Immature natural killer cell (primary cell): ENCODE results near the gene VILL. TPM values are rescaled to one million over a fixed set of nuclear protein-coding genes. Genes with fewer than 3 reads are reported as not detected.
"Not testable (repeated sequence)": the region's sequence is repeated elsewhere in the genome, so short reads cannot be mapped to it uniquely, and the experiment has no call there.

Source experiments
- DNase-seq, 3 donors: peaks; one replicate each; pipeline ENCODE4 v3.0.0; 2022; ENCODE audit warnings: mixed read lengths in 1 of 3
- H3K27ac Mint-ChIP-seq, 6 donors: one replicate each; pipeline ENCODE4 v1.8.0; 2020; ENCODE audit warnings: mixed read lengths in 6 of 6, mild to moderate bottlenecking in 5 of 6, inconsistent platforms in 4 of 6, moderate library complexity in 3 of 6
- H3K27me3 Mint-ChIP-seq, 3 donors: one replicate each; pipeline ENCODE4 v1.8.0; 2020 to 2021; ENCODE audit warnings: low read depth in 3 of 3, mild to moderate bottlenecking in 3 of 3, mixed read lengths in 3 of 3, moderate library complexity in 3 of 3, inconsistent platforms in 1 of 3
- H3K36me3 Mint-ChIP-seq, 3 donors: one replicate each; pipeline ENCODE4 v1.8.0; 2020; ENCODE audit warnings: mixed read lengths in 3 of 3, inconsistent platforms in 2 of 3, mild to moderate bottlenecking in 2 of 3
- H3K4me1 Mint-ChIP-seq, 2 donors: one replicate each; pipeline ENCODE4 v1.8.0; 2020; ENCODE audit warnings: inconsistent platforms in 2 of 2, mild to moderate bottlenecking in 2 of 2, mixed read lengths in 2 of 2, moderate library complexity in 1 of 2
- H3K4me3 Mint-ChIP-seq, 5 donors: one replicate each; pipeline ENCODE4 v1.8.0; 2020; ENCODE audit warnings: mild to moderate bottlenecking in 5 of 5, mixed read lengths in 5 of 5, inconsistent platforms in 3 of 5, moderate library complexity in 3 of 5
- H3K9me3 Mint-ChIP-seq, 6 donors: one replicate each; pipeline ENCODE4 v1.8.0; 2020; ENCODE audit warnings: mild to moderate bottlenecking in 6 of 6, mixed read lengths in 6 of 6, inconsistent platforms in 4 of 6, moderate library complexity in 3 of 6
- polyA plus RNA-seq, 3 donors: library from polyadenylated mRNA; unstranded; fragments of 300-500 nt; fragmentation: Illumina TruSeq; gene quantifications; one replicate each; pipeline ENCODE4 v1.2.3, GENCODE V29; 2021

VILL gene
- polyA plus RNA-seq, 3 donors from 2014 or later, result 12.9 to 15.7 (median 14.6) TPM

DNA sequence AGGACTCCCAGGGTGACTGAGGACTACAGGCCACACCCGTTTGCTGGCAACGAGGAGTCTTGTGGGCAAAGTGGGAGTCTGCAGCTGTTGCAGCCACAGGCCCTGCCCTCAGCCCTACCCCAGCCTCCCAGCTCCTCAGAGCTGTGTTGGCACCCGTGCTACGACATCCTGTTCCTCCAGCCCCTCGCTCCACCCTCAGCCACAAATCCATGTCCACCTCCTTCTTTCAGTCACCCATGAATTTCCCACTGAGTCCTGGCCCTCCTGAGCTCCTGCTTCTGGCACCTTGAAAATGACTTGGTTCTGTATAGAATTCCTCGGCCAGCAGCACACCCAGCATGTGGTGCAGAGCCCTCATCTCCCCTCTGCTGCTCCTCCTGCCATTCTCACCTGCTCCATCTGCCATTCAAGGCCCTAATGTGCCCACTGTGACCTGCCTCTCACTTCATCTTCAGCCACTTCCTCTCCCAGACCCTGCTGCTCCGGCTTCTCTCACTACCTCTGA is 20.9 kb upstream of the VILL start:
- no peak overlapping the region for H3K4me3 Mint-ChIP-seq
- H3K36me3 Mint-ChIP-seq, result no peaks in the 10 kb centered on the region
- no peaks in the 10 kb centered on the region for H3K9me3 Mint-ChIP-seq
- no peak for DNase-seq
- peaks cover 0 to under 1% of the 10 kb centered on the region in 2 donors for H3K4me1 Mint-ChIP-seq
- no peak overlapping the region for H3K27ac Mint-ChIP-seq
- H3K27me3 Mint-ChIP-seq, result peaks cover 0 to 8% (median 2%) of the 10 kb centered on the region in 3 donors

DNA sequence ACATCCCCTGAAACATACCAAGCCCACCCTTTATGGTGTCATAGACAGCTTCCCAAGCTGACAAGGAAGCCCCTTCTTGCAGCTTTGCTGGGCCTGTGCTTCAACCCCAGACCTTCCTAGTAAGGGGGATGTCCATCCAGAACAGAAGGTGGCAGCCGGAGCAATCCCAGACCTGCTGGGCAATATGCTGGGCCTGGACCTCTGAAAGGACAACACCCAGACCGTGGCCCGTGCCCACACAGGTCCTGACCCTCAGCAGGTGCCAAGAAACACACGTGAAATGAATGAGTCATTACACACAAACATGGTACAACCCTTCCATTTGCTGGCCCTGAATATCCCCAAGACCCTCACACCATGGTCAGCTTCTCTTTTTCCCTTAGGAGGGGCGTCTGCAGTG is 19.8 kb upstream of the VILL start:
- no peak for DNase-seq
- Mint-ChIP-seq H3K4me1 (peaks cover 2 to 4% of the 10 kb centered on the region in 2 donors), H3K36me3 (no peaks in the 10 kb centered on the region), H3K27ac (no peak overlapping the region), H3K27me3 (peaks cover 0 to 8% (median 2%) of the 10 kb centered on the region in 3 donors), H3K9me3 (no peaks in the 10 kb centered on the region), H3K4me3 (no peak overlapping the region)

DNA sequence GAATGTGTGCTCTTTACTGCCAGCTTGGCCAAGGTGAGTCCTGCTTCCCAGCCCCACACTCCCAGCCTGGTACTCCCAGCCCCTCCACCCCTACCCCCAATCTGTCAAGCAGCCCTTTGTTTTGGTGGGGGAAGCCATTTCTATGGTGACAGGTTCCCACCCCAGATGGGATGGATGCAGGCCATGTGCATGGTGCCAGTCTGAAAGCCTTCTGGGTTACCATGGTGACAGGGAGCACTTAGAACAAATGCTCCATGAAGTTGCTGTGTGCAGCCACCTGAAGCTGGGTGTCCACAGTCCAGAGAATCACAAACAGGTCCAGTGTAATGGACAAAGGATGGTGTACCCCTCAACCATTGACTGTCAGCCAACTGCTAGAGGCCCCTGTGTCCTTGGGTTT is 19.1 kb upstream of the VILL start:
- H3K4me3 Mint-ChIP-seq, result no peak overlapping the region
- DNase-seq, result no peak
- H3K27ac Mint-ChIP-seq, result no peak overlapping the region
- H3K4me1 Mint-ChIP-seq, result peaks cover 2 to 4% of the 10 kb centered on the region in 2 donors
- no peaks in the 10 kb centered on the region for H3K36me3 Mint-ChIP-seq
- H3K9me3 Mint-ChIP-seq, result no peaks in the 10 kb centered on the region
- peaks cover 0 to 5% (median 2%) of the 10 kb centered on the region in 3 donors for H3K27me3 Mint-ChIP-seq

DNA sequence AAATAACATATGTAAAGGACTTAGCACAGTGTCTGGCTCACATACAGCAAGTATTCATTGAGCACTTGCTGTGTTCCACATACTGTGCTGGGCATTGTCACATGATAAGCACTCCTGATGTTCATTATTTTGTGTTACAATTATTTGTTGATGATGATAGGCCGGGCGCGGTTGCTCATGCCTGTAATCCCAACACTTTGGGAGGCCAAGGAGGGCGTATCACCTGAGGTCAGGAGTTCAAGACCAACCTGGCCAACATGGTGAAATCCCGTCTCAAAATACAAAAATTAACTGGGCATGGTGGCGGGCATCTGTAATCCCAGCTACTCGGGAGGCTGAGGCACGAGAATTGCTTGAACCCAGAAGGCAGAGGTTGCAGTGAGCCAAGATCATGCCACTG is 18.5 kb upstream of the VILL start:
- H3K27ac Mint-ChIP-seq, H3K9me3 Mint-ChIP-seq, DNase-seq, H3K36me3 Mint-ChIP-seq, H3K4me1 Mint-ChIP-seq, H3K27me3 Mint-ChIP-seq, H3K4me3 Mint-ChIP-seq: not testable (repeated sequence)

DNA sequence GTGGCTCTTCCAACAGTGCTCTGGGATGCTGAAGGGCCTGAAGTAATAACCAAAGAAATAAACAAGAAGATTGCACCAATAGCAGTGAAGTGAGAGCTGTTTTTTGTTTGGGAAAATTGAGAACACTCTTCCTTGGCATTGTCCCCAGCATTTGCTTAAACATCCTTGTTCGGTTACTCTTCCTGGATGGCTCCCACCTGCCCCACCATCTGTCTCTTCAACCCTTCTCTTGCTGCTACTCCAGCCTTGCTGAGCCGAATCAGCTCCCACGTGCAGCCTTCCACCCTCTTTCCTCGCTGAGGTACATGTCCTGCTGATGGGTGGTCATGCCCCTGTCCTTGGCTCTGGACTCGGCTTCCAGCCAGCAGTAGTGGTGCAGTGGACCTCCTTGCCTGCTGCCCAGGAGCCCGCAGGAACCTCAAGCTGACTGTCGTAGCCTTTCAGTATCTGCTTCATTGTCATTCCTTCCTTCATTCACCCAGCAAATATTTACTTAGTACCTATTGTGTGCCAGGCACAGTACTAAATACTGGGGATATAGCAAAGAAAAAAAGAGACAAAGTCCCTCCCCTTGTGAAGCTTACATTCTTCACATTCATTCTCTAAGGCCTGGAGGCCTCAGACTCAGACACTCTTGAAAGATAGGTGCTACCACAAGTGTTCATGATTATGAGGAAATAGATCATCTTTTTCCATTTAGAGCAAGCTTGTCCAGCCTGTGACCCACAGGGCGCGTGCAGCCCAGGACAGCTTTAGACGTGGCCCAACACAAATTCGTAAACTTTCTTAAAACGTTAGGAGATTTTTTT is 17.1 kb upstream of the VILL start:
- Mint-ChIP-seq H3K9me3 (no peaks in the 10 kb centered on the region), H3K4me3 (no peak overlapping the region), H3K27ac (peak overlapping the region in 1 of 6 donors; percentile 64), H3K4me1 (peaks cover 2 to 4% of the 10 kb centered on the region in 2 donors), H3K36me3 (no peaks in the 10 kb centered on the region), H3K27me3 (peaks cover 0 to 4% (median 2%) of the 10 kb centered on the region in 3 donors)
- DNase-seq, result no peak

DNA sequence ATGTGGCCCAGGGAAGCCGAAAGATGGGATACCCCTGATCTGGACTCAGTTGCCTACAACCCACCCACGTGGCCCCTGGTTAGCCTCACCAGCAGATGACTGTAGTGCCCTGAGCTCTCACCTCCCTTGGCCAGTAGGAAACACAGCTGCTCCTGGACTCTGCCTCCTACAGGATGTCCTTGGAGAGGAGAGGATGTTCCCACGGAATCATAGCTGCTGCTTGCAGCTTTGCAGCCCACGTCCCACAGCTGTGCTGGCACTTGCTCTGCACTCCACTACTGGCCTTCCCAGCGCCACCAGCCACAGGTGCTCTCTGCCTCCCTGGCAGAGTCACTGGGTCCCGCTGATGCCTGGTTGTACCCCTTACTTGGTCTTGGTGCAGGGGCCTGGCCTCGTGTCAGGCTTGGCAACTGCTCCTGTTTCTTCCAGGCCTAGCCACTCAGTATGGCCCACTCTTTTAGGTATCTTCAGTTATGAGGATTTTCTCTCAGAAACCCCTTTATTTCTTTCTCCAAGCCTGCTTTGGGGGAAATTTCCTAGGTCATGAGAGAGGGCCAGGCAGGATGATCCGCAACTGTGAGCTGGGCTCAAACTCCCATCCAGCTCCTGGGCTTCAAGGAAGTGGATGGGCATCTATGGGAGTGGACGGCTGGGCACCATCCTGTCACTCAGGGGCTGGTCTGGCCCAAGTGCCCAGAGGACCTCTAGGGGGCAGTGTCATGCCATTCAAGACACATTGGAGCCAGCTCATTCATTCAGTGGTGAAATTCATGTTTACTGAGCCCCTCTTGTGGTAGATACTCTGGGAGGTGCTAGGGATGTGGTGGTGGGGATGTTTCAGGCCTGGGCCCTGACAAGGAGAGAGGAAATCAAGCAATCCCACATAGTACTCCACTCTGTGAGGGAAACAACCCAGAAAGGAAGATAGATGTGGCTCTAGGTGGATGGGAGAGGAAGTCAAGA is 16.2 kb upstream of the VILL start:
- no peaks in the 10 kb centered on the region for H3K9me3 Mint-ChIP-seq
- H3K36me3 Mint-ChIP-seq, result no peaks in the 10 kb centered on the region
- peak overlapping the region in 2 of 6 donors; percentile 3 to 11 for H3K27ac Mint-ChIP-seq
- DNase-seq, result peak; percentile 63 to 74 (median 66)
- no peak overlapping the region for H3K4me3 Mint-ChIP-seq
- H3K27me3 Mint-ChIP-seq, result peaks cover 1 to 4% (median 2%) of the 10 kb centered on the region in 3 donors
- H3K4me1 Mint-ChIP-seq, result peaks cover 2 to 4% of the 10 kb centered on the region in 2 donors

DNA sequence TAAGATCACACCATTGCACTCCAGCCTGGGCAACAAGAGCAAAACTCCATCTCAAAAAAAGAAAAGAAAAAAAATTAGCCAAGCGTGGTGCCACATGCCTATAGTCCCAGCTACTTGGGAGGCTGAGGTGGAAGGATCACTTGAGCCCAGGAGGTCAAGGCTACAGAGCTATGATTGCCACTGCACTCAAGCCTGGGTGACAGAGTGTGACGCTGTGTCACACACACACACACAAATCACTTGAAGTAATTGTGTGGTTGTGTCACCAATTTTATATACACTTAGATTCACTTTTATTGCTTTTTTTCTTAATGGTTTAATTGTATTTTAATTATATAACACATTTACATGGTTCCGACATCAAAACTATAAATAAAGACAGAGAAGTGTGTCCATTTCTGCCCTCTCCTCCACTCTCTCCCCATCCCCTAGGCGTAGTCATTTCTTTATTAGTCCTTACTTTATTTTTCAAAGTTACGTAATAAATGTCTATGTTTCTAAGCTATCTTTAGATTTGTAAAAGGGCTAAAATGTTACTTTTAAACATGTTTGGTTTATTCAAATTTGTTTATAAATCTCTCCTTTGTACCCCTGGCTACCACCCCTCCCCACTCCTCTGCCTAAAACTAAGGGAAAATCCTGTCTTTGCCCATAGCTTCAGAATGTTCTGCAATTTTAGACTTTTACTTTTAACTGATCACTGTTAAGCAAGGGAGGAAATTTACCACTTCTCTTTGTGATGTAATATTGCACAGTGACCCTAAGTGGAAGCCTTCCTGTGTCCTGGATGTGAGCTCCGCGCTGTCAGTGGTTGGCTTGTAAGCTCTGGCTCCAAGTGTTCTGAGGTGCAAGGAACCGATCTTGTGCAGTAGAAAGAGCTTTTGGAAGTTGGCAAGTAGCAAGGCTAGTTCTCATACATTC is 10.8 kb upstream of the VILL start:
- H3K36me3 Mint-ChIP-seq, result no peaks in the 10 kb centered on the region
- H3K27me3 Mint-ChIP-seq, result peaks cover 0 to 1% (median 1%) of the 10 kb centered on the region in 3 donors
- H3K4me1 Mint-ChIP-seq, result peaks cover under 1 to 2% of the 10 kb centered on the region in 2 donors
- H3K9me3 Mint-ChIP-seq, result no peaks in the 10 kb centered on the region
- H3K4me3 Mint-ChIP-seq, result no peak overlapping the region
- DNase-seq, result no peak
- H3K27ac Mint-ChIP-seq, result no peak overlapping the region

DNA sequence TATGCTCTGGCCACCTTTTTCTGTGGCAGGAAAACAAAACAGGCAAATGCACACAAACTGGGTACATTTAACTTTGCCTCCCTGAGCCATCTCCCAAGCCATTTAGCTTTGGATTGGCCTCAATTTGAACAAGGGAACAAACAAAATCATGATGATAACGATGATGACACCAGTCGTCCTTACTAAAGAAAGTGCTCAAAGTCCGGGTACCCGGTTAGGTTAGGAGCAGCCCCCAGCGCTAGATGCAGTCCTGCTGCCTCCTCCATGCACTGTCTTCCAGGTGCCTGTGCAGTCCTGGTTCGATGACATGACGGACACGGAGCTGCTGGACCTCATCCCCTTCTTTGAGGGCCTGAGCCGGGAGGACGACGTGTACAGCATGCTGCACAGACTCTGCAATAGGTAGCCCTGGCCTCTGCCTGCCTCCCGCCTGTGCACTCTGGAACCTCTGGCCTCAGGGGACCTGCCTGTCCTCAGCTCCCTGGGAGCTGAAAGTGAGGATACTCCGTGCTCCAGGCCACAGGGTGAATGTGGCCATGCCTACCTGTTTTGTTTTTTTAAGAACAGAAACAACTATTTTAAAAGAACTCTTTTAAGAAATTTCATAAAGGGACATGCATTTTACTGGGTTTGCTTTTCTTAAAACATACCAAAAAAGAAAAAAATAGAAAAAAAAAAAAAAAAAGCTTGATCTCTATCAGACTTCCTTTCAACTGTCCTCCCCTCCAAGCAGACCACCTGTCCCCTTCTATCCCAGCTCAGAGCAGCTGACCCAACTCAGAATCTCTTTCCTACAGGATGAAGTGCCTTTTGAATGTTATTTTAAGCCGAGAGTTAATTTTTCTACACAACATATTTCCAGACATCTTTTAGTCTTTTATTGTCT is 9.9 kb upstream of the VILL start:
- Mint-ChIP-seq H3K36me3 (no peaks in the 10 kb centered on the region), H3K9me3 (no peaks in the 10 kb centered on the region), H3K4me3 (no peak overlapping the region), H3K27me3 (peaks cover 0 to 3% (median 1%) of the 10 kb centered on the region in 3 donors), H3K27ac (no peak overlapping the region), H3K4me1 (no peaks in the 10 kb centered on the region)
- no peak for DNase-seq

DNA sequence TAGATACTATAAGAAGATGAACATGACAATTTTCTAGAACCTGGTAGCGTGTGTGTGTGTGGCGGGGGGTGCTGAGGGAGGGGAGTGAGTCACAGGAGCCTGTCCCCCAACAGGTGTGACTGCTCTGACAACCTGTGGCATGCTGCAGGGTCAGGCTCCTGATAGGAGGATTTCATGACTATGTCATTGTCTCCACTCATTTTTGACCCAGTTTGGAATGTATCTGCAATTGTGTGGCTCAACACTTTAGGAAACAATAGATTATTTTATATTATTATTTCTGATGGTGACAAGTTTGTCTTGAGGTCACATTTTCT is 9.3 kb upstream of the VILL start:
- Mint-ChIP-seq H3K4me1 (no peaks in the 10 kb centered on the region), H3K36me3 (no peaks in the 10 kb centered on the region), H3K27me3 (peaks cover 0 to 4% (median 1%) of the 10 kb centered on the region in 3 donors), H3K27ac (no peak overlapping the region), H3K9me3 (no peaks in the 10 kb centered on the region), H3K4me3 (no peak overlapping the region)
- DNase-seq, result no peak

DNA sequence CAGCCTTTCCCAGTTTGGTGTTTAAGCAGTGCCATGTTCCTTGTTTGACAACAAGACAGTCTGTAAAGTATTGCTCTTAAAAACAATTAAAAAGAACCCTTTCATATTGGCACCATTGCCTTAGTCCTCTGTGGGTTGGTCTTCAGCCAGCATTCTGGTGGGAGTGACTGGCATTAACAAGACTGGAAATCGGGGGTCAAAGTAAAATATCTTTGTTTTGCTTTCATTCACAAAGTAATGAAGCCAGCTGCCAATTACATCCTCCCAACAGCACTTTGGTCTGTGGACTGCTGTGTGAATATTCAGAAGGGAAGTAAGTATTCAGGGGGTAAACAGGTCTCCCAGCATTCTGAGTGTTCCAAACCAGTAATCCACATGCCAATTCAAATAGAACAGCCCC is 8.3 kb upstream of the VILL start:
- no peak for DNase-seq
- Mint-ChIP-seq H3K36me3 (no peaks in the 10 kb centered on the region), H3K27me3 (peaks cover 0 to 4% (median 1%) of the 10 kb centered on the region in 3 donors), H3K9me3 (no peaks in the 10 kb centered on the region), H3K4me3 (no peak overlapping the region), H3K27ac (no peak overlapping the region), H3K4me1 (no peaks in the 10 kb centered on the region)

DNA sequence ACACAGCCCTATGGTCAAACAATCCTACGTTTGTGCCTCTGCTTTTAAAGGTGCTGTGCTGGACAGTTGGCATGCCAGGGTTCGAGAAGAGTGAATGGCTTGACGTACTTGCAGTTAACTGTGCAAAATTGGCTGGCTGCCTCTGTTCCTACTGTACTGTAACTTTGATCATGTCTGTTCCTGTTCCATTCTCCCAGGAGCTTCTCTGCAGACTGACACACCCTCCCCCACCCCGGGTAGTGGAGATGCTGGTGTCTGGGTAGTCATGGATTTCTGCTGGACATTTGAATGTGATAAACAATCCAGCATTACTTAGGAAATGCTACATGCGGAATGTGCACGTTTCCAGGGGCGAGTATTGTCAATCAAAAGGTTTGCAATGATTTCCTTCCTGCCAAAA is 6.5 kb upstream of the VILL start:
- Mint-ChIP-seq H3K36me3 (no peaks in the 10 kb centered on the region), H3K9me3 (no peaks in the 10 kb centered on the region), H3K27me3 (peaks cover 0 to 5% (median under 1%) of the 10 kb centered on the region in 3 donors), H3K4me3 (no peak overlapping the region), H3K27ac (no peak overlapping the region), H3K4me1 (no peaks in the 10 kb centered on the region)
- no peak for DNase-seq

DNA sequence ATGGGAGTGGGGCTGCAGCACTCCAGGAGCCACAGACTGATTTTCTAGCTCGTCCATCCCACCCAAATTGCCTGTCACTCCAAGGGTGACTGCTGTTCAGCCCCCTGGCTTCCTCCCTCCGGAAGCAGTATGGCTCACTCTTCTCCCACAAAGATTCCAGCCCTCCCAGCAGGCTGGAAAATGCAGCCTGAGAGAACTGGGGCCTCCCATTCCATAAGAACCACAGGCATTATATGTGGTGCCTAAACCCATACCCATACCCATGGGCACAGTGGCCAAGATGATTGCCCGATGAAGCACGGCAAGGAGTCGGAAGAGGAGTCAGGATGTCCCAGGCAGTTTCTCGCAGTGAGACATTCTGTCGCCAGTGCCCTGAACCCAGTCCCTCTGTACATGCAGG is 6.0 kb upstream of the VILL start:
- no peak overlapping the region for H3K4me3 Mint-ChIP-seq
- H3K36me3 Mint-ChIP-seq, result no peaks in the 10 kb centered on the region
- no peaks in the 10 kb centered on the region for H3K9me3 Mint-ChIP-seq
- peaks cover 0 to 5% (median 2%) of the 10 kb centered on the region in 3 donors for H3K27me3 Mint-ChIP-seq
- H3K4me1 Mint-ChIP-seq, result no peaks in the 10 kb centered on the region
- H3K27ac Mint-ChIP-seq, result no peak overlapping the region
- no peak for DNase-seq
